ENCODE results near the gene CARD10.

Gene CARD10, protein sequence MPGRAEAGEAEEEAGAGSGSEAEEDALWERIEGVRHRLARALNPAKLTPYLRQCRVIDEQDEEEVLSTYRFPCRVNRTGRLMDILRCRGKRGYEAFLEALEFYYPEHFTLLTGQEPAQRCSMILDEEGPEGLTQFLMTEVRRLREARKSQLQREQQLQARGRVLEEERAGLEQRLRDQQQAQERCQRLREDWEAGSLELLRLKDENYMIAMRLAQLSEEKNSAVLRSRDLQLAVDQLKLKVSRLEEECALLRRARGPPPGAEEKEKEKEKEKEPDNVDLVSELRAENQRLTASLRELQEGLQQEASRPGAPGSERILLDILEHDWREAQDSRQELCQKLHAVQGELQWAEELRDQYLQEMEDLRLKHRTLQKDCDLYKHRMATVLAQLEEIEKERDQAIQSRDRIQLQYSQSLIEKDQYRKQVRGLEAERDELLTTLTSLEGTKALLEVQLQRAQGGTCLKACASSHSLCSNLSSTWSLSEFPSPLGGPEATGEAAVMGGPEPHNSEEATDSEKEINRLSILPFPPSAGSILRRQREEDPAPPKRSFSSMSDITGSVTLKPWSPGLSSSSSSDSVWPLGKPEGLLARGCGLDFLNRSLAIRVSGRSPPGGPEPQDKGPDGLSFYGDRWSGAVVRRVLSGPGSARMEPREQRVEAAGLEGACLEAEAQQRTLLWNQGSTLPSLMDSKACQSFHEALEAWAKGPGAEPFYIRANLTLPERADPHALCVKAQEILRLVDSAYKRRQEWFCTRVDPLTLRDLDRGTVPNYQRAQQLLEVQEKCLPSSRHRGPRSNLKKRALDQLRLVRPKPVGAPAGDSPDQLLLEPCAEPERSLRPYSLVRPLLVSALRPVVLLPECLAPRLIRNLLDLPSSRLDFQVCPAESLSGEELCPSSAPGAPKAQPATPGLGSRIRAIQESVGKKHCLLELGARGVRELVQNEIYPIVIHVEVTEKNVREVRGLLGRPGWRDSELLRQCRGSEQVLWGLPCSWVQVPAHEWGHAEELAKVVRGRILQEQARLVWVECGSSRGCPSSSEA

GRCh38 chr22:37519268-37520195 lies at the start of gene CARD10:
Gene CARD10, minus strand, starts transcription at chr22:37519415. Its CDS starts 215 bp downstream, at chr22:37519200.
- no peak for TF ChIP-seq POLR2A (IDR thresholded peaks at IDR 0.05; ENCODE audit: extremely low read depth, insufficient read length)
- TF ChIP-seq MAX (IDR thresholded peaks at IDR 0.05; ENCODE audit: low read depth, low read length): no peak
- TF ChIP-seq MYC (IDR thresholded peaks at IDR 0.05; ENCODE audit: low read depth, low read length): no peak
- TF ChIP-seq, protein P1, sequence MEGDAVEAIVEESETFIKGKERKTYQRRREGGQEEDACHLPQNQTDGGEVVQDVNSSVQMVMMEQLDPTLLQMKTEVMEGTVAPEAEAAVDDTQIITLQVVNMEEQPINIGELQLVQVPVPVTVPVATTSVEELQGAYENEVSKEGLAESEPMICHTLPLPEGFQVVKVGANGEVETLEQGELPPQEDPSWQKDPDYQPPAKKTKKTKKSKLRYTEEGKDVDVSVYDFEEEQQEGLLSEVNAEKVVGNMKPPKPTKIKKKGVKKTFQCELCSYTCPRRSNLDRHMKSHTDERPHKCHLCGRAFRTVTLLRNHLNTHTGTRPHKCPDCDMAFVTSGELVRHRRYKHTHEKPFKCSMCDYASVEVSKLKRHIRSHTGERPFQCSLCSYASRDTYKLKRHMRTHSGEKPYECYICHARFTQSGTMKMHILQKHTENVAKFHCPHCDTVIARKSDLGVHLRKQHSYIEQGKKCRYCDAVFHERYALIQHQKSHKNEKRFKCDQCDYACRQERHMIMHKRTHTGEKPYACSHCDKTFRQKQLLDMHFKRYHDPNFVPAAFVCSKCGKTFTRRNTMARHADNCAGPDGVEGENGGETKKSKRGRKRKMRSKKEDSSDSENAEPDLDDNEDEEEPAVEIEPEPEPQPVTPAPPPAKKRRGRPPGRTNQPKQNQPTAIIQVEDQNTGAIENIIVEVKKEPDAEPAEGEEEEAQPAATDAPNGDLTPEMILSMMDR (IDR thresholded peaks at IDR 0.05; ENCODE audit: low read depth, low read length): no peak
- no peak within 1 kb of the TSS for H3K4me3 ChIP-seq (ENCODE audit: low read depth, low read length)
- DNase-seq (ENCODE audit: low read depth): peak; percentile 61

- no peak overlapping the region for H3K4me3 ChIP-seq (ENCODE audit: low read depth, low read length)
- TF ChIP-seq, protein P1 (IDR thresholded peaks at IDR 0.05; ENCODE audit: low read depth, low read length): no peak
- TF ChIP-seq POLR2A (IDR thresholded peaks at IDR 0.05; ENCODE audit: extremely low read depth, insufficient read length): no peak
- no peak for TF ChIP-seq MYC (IDR thresholded peaks at IDR 0.05; ENCODE audit: low read depth, low read length)
- no peak for TF ChIP-seq MAX (IDR thresholded peaks at IDR 0.05; ENCODE audit: low read depth, low read length)
- DNase-seq (ENCODE audit: low read depth): no peak
These were observed 49.3 kb upstream of the CARD10 start for GRCh38 chr22:37568448-37569008.

- TF ChIP-seq, protein P1 (IDR thresholded peaks at IDR 0.05; ENCODE audit: low read depth, low read length): no peak
- TF ChIP-seq MAX (IDR thresholded peaks at IDR 0.05; ENCODE audit: low read depth, low read length) (no peak), MYC (IDR thresholded peaks at IDR 0.05; ENCODE audit: low read depth, low read length) (no peak), POLR2A (IDR thresholded peaks at IDR 0.05; ENCODE audit: extremely low read depth, insufficient read length) (no peak)
- no peak overlapping the region for H3K4me3 ChIP-seq (ENCODE audit: low read depth, low read length)
These were observed 48.8 kb upstream of the CARD10 start for GRCh38 chr22:37568012-37568411.

GRCh38 chr22:37566903-37567798 lies 47.9 kb upstream of the CARD10 start:
- peak; percentile 86 for DNase-seq (ENCODE audit: low read depth)
- TF ChIP-seq MAX (IDR thresholded peaks at IDR 0.05; ENCODE audit: low read depth, low read length) (0 out of 2 replicates have a peak, but pooled peaks have one; percentile 14), MYC (IDR thresholded peaks at IDR 0.05; ENCODE audit: low read depth, low read length) (no peak)
- TF ChIP-seq, protein P1 (IDR thresholded peaks at IDR 0.05; ENCODE audit: low read depth, low read length): peak; percentile 93
- H3K4me3 ChIP-seq (ENCODE audit: low read depth, low read length): no peak overlapping the region

More at GRCh38 chr22:37568012-37568411, 48.8 kb upstream of the CARD10 start:
- DNase-seq (ENCODE audit: low read depth): no peak
